Measurements from ENCODE around the gene PUM1. TPM values are rescaled to one million over a fixed set of nuclear protein-coding genes. Genes with fewer than 3 reads are reported as not detected.

Gene PUM1
- total RNA-seq, 4 donors from 2014 or later: 61.6 to 109 (median 76.9) TPM

GRCh38 chr1:30915491-30916230, 149.9 kb downstream of the PUM1 start:
- TF ChIP-seq POLR2A (IDR thresholded peaks at IDR 0.05) (no peak), CTCF (IDR thresholded peaks at IDR 0.05) (no peak)
- H3K27me3 ChIP-seq: no peaks in the 10 kb centered on the region
- DNase-seq: no peak

GRCh38 chr1:30914931-30915330, 150.6 kb downstream of the PUM1 start:
- TF ChIP-seq CTCF (IDR thresholded peaks at IDR 0.05): no peak
- TF ChIP-seq POLR2A (IDR thresholded peaks at IDR 0.05): no peak
- DNase-seq: peak in 1 of 3 donors; percentile 24

More at GRCh38 chr1:30915491-30916230, 149.9 kb downstream of the PUM1 start:
- Histone ChIP-seq H3K9me3 (no peaks in the 10 kb centered on the region), H3K4me3 (no peak overlapping the region), H3K4me1 (no peaks in the 10 kb centered on the region), H3K27ac (no peak overlapping the region), H3K36me3 (no peaks in the 10 kb centered on the region)

GRCh38 chr1:30914587-30914922, 151.0 kb downstream of the PUM1 start:
- H3K9me3 ChIP-seq: no peaks in the 10 kb centered on the region
- no peak for TF ChIP-seq POLR2A (IDR thresholded peaks at IDR 0.05)
- no peak for TF ChIP-seq CTCF (IDR thresholded peaks at IDR 0.05)
- no peak for DNase-seq
- H3K27me3 ChIP-seq: no peaks in the 10 kb centered on the region
- H3K27ac ChIP-seq: no peak overlapping the region
- H3K4me3 ChIP-seq: no peak overlapping the region
- no peaks in the 10 kb centered on the region for H3K36me3 ChIP-seq
- H3K4me1 ChIP-seq: peaks cover 0 to 3% (median 0%) of the 10 kb centered on the region in 4 donors

More at GRCh38 chr1:30914931-30915330, 150.6 kb downstream of the PUM1 start:
- H3K4me3 ChIP-seq: no peak overlapping the region
- no peak overlapping the region for H3K27ac ChIP-seq
- no peaks in the 10 kb centered on the region for H3K36me3 ChIP-seq
- H3K27me3 ChIP-seq: no peaks in the 10 kb centered on the region
- H3K9me3 ChIP-seq: no peaks in the 10 kb centered on the region
- H3K4me1 ChIP-seq: peaks cover 0 to under 1% (median 0%) of the 10 kb centered on the region in 4 donors

- peak in 2 of 3 donors; percentile 48 to 68 for DNase-seq
- Histone ChIP-seq H3K27me3 (peaks cover 0 to under 1% of the 10 kb centered on the region in 2 donors), H3K4me1 (peaks cover 0 to 12% (median 5%) of the 10 kb centered on the region in 4 donors), H3K27ac (peak overlapping the region in 3 of 4 donors; percentile 31 to 72 (median 43)), H3K9me3 (no peaks in the 10 kb centered on the region), H3K4me3 (no peak overlapping the region), H3K36me3 (no peaks in the 10 kb centered on the region)
- no peak for TF ChIP-seq CTCF (IDR thresholded peaks at IDR 0.05)
Observed at GRCh38 chr1:30912913-30913652, 152.4 kb downstream of the PUM1 start.

- peak in 1 of 3 donors; percentile 39 for DNase-seq
Observed at GRCh38 chr1:30912224-30912623, 153.3 kb downstream of the PUM1 start.

More at GRCh38 chr1:30912224-30912623, 153.3 kb downstream of the PUM1 start:
- no peak for TF ChIP-seq POLR2A (IDR thresholded peaks at IDR 0.05)
- TF ChIP-seq CTCF (IDR thresholded peaks at IDR 0.05): no peak
- Histone ChIP-seq H3K4me1 (peaks cover 0 to 21% (median 10%) of the 10 kb centered on the region in 4 donors), H3K27ac (peak overlapping the region in 1 of 4 donors; percentile 33), H3K36me3 (no peaks in the 10 kb centered on the region), H3K9me3 (no peaks in the 10 kb centered on the region), H3K27me3 (peaks cover 0 to 8% of the 10 kb centered on the region in 2 donors), H3K4me3 (no peak overlapping the region)
